ENCODE data around the gene MCTP2. TPM values are rescaled to one million over a fixed set of nuclear protein-coding genes. Genes with fewer than 3 reads are reported as not detected.
"Not testable (repeated sequence)": the region's sequence is repeated elsewhere in the genome, so short reads cannot be mapped to it uniquely, and the experiment has no call there.

MCTP2 gene
- total RNA-seq, 5 donors from 2014 or later (not counting 1 experiment from before 2014, with no cell fraction given), result 16.0 to 31.3 (median 22.4) TPM

DNA sequence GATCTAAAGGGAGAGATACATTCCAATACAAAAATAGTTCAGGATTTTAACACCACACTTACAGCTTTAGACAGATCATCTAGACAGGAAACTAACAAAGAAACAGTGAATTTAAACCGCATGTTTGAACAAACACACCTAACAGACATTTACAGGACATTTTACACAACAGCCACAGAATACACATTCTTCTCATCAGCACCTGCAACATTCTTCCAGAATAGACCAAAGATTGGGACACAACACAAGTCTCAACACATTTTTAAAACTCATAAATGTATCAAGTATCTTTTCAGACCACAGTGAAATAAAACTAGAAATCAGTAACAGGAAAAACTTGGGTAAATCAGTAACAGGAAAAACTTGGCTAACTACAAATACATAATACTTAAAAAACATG lies 256.3 kb downstream of the MCTP2 start:
- no peaks in the 10 kb centered on the region for H3K4me1 ChIP-seq (ENCODE audit: control insufficient read depth in 1 of 2, extremely low read depth in 1 of 2, insufficient read depth in 2 of 2, low read length in 2 of 2)
- no peaks in the 10 kb centered on the region for H3K36me3 ChIP-seq (ENCODE audit: control insufficient read depth in 2 of 2, extremely low read depth in 1 of 2, insufficient read depth in 1 of 2, low read length in 1 of 2)
- WGBS (ENCODE audit: insufficient coverage), result 90% methylated on average over 1 of the region's 1 CpG
- Mint-ChIP-seq H3K27me3 (no peaks in the 10 kb centered on the region), H3K36me3 (peaks cover 2% of the 10 kb centered on the region), H3K4me1 (no peaks in the 10 kb centered on the region), H3K4me3 (no peak overlapping the region), H3K9me3 (peaks cover 8 to 12% (median 9%) of the 10 kb centered on the region in 3 donors), H3K27ac (no peak overlapping the region)
- ChIA-PET CTCF (no interaction called here), POLR2A (no interaction called here)
- no peak overlapping the region for H3K27ac ChIP-seq (ENCODE audit: low read length)
- peaks cover 0 to 4% of the 10 kb centered on the region in 2 experiments for H3K27me3 ChIP-seq (replicated peaks in 1 of 2; ENCODE audit: control insufficient read depth in 2 of 2, extremely low read depth in 1 of 2, insufficient read depth in 2 of 2, low read length in 1 of 2)
- H3K9me3 ChIP-seq, result no peaks in the 10 kb centered on the region
- ATAC-seq (replicated peaks in 1 of 4) (no peak), DNase-seq (no peak)
- H3K4me3 ChIP-seq (ENCODE audit: control insufficient read depth in 1 of 2, extremely low read depth in 1 of 2, low read length in 1 of 2), result no peak overlapping the region

DNA sequence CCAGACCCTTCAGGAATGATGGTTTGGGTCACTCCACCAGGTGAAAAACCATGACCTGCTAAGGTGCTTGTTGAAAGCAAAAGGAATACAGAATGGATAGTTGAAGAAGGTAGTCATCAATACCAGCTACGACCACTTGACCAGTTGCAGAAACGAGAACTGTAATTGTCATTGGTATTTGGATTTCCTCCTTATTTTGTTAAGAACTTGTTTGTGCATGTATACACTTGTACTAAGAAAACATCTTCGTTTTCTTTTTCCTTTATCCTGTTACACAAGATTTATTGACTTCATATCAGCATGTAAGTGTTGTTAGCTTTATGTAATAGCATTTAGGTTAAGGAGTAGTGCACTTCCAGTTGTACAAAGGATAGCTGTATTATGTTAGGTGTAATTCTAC lies 261.8 kb downstream of the MCTP2 start:
- no peak overlapping the region for H3K27ac Mint-ChIP-seq
- H3K27ac ChIP-seq (ENCODE audit: low read length), result no peak overlapping the region
- POLR2A ChIA-PET, result no interaction called here
- WGBS (ENCODE audit: insufficient coverage), result no CpG with 5 or more reads among the region's 3 CpGs
- H3K4me3 ChIP-seq (ENCODE audit: control insufficient read depth in 1 of 2, extremely low read depth in 1 of 2, low read length in 1 of 2), result no peak overlapping the region
- H3K4me1 Mint-ChIP-seq, result no peaks in the 10 kb centered on the region
- H3K27me3 Mint-ChIP-seq, result peaks cover 0 to 3% of the 10 kb centered on the region in 2 donors
- H3K9me3 Mint-ChIP-seq, result peaks cover 4 to 6% (median 5%) of the 10 kb centered on the region in 3 donors
- DNase-seq (no peak), ATAC-seq (replicated peaks in 1 of 4) (no peak)
- no peaks in the 10 kb centered on the region for H3K36me3 Mint-ChIP-seq
- no peak overlapping the region for H3K4me3 Mint-ChIP-seq
- H3K36me3 ChIP-seq (ENCODE audit: control insufficient read depth in 2 of 2, extremely low read depth in 1 of 2, insufficient read depth in 1 of 2, low read length in 1 of 2), result no peaks in the 10 kb centered on the region
- H3K27me3 ChIP-seq (replicated peaks in 1 of 2; ENCODE audit: control insufficient read depth in 2 of 2, extremely low read depth in 1 of 2, insufficient read depth in 2 of 2, low read length in 1 of 2), result no peaks in the 10 kb centered on the region
- H3K9me3 ChIP-seq, result no peaks in the 10 kb centered on the region
- no peaks in the 10 kb centered on the region for H3K4me1 ChIP-seq (ENCODE audit: control insufficient read depth in 1 of 2, extremely low read depth in 1 of 2, insufficient read depth in 2 of 2, low read length in 2 of 2)
- CTCF ChIA-PET, result no interaction called here

DNA sequence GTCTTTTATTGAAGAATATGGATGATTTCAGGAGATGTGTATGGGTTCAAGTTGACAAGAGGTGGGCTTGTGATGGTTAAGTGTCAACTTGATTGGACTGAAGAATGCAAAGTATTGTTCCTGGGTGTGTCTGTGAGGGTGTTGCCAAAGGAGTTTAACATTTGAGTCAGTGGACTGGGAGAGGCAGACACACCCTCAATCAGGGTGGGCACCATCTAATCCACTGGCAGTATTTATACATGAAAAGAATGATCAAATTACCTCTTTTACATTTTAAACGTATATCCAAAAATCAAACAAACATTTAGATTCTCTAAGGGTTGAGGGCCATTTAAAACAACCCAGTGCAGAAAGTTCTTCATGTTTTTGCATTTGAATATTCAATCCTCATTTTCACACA lies 262.2 kb downstream of the MCTP2 start:
- H3K27me3 Mint-ChIP-seq; ATAC-seq (replicated peaks in 1 of 4); H3K27me3 ChIP-seq (replicated peaks in 1 of 2; ENCODE audit: control insufficient read depth in 2 of 2, extremely low read depth in 1 of 2, insufficient read depth in 2 of 2, low read length in 1 of 2); H3K36me3 Mint-ChIP-seq; H3K9me3 Mint-ChIP-seq; H3K36me3 ChIP-seq (ENCODE audit: control insufficient read depth in 2 of 2, extremely low read depth in 1 of 2, insufficient read depth in 1 of 2, low read length in 1 of 2); H3K4me1 ChIP-seq (ENCODE audit: control insufficient read depth in 1 of 2, extremely low read depth in 1 of 2, insufficient read depth in 2 of 2, low read length in 2 of 2); DNase-seq; H3K4me3 Mint-ChIP-seq; CTCF ChIA-PET; H3K4me1 Mint-ChIP-seq; POLR2A ChIA-PET; H3K27ac Mint-ChIP-seq; H3K4me3 ChIP-seq (ENCODE audit: control insufficient read depth in 1 of 2, extremely low read depth in 1 of 2, low read length in 1 of 2); H3K9me3 ChIP-seq; H3K27ac ChIP-seq (ENCODE audit: low read length): not testable (repeated sequence)
- no CpG with 5 or more reads among the region's 1 CpG for WGBS (ENCODE audit: insufficient coverage)

DNA sequence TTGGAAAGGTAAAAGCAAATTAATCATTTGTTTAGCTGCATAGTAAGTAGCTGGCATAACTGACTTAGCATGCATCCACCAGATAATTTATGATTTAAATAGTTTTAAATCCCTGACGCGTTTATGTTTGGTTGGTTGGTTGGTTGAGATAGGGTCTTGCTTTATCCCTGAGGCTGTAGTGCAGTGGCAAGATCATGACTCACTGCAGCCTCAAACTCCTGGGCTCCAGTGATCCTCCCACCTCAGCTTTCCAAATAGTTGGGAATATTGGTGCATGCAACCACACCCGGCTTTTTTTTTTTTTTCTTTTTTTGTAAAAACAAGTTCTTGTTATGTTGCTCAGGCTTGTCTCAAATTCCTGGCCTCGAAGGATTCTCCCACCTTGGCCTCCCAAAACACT lies 263.4 kb downstream of the MCTP2 start:
- H3K27ac Mint-ChIP-seq, result no peak overlapping the region
- ChIA-PET POLR2A (no interaction called here), CTCF (no interaction called here)
- Histone ChIP-seq H3K27me3 (replicated peaks in 1 of 2; ENCODE audit: control insufficient read depth in 2 of 2, extremely low read depth in 1 of 2, insufficient read depth in 2 of 2, low read length in 1 of 2) (no peaks in the 10 kb centered on the region), H3K4me1 (ENCODE audit: control insufficient read depth in 1 of 2, extremely low read depth in 1 of 2, insufficient read depth in 2 of 2, low read length in 2 of 2) (no peaks in the 10 kb centered on the region), H3K36me3 (ENCODE audit: control insufficient read depth in 2 of 2, extremely low read depth in 1 of 2, insufficient read depth in 1 of 2, low read length in 1 of 2) (no peaks in the 10 kb centered on the region), H3K4me3 (ENCODE audit: control insufficient read depth in 1 of 2, extremely low read depth in 1 of 2, low read length in 1 of 2) (no peak overlapping the region), H3K27ac (ENCODE audit: low read length) (no peak overlapping the region), H3K9me3 (no peaks in the 10 kb centered on the region)
- no peak overlapping the region for H3K4me3 Mint-ChIP-seq
- H3K4me1 Mint-ChIP-seq, result no peaks in the 10 kb centered on the region
- ATAC-seq (replicated peaks in 1 of 4), result no peak
- no peaks in the 10 kb centered on the region for H3K36me3 Mint-ChIP-seq
- 100% methylated on average over 1 of the region's 4 CpGs for WGBS (ENCODE audit: insufficient coverage)
- no peak for DNase-seq
- H3K27me3 Mint-ChIP-seq, result peaks cover 0 to 4% of the 10 kb centered on the region in 2 donors
- H3K9me3 Mint-ChIP-seq, result peaks cover 0 to under 1% (median 0%) of the 10 kb centered on the region in 3 donors

DNA sequence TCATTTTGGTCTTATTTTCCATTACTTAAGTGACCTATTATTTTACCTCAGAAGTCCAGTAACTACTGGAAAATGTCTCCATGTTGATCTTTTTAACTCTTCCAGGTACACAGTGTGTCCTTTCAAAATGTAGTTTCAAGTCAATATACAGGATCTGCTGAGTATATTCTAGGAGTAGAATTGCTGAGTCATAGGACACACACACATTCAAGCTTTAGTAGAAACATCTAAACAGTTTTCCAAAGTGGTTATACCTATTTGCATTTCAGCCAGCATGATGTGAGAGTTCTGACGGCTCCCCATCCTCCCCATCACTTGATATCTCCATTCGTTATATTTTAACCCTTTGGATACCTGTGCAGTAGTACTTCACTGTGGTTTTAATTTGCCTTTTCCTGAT lies 271.9 kb downstream of the MCTP2 start:
- peaks cover 6 to 9% of the 10 kb centered on the region in 2 donors for H3K27me3 Mint-ChIP-seq
- no CpG with 5 or more reads among the region's 2 CpGs for WGBS (ENCODE audit: insufficient coverage)
- Histone ChIP-seq H3K27ac (ENCODE audit: low read length) (no peak overlapping the region), H3K4me1 (ENCODE audit: control insufficient read depth in 1 of 2, extremely low read depth in 1 of 2, insufficient read depth in 2 of 2, low read length in 2 of 2) (no peaks in the 10 kb centered on the region), H3K36me3 (ENCODE audit: control insufficient read depth in 2 of 2, extremely low read depth in 1 of 2, insufficient read depth in 1 of 2, low read length in 1 of 2) (no peaks in the 10 kb centered on the region), H3K9me3 (no peaks in the 10 kb centered on the region), H3K27me3 (replicated peaks in 1 of 2; ENCODE audit: control insufficient read depth in 2 of 2, extremely low read depth in 1 of 2, insufficient read depth in 2 of 2, low read length in 1 of 2) (peaks cover 0 to 10% of the 10 kb centered on the region in 2 experiments), H3K4me3 (ENCODE audit: control insufficient read depth in 1 of 2, extremely low read depth in 1 of 2, low read length in 1 of 2) (no peak overlapping the region)
- ATAC-seq (replicated peaks in 1 of 4) (no peak), DNase-seq (no peak)
- ChIA-PET POLR2A (no interaction called here), CTCF (no interaction called here)
- H3K36me3 Mint-ChIP-seq, result no peaks in the 10 kb centered on the region
- no peaks in the 10 kb centered on the region for H3K4me1 Mint-ChIP-seq
- no peak overlapping the region for H3K27ac Mint-ChIP-seq
- no peak overlapping the region for H3K4me3 Mint-ChIP-seq
- peaks cover 11 to 29% (median 14%) of the 10 kb centered on the region in 3 donors for H3K9me3 Mint-ChIP-seq

DNA sequence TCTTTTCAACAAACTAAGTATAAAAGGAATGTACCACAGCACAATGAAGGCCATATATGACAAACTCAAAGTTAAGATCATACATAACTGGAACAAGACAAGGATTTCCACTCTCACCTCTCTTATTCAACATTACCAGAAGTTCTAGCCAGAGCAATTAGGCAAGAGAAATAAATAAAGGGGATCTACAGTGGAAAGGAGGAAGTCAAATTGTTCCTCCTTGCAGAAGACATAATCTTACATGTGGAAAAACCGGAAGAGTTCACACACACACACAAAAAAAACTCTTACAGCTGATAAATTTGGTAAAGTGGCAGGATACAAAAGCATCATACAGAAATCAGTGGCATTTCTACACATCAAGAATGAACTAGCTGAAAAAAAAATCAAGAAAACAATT lies 277.9 kb downstream of the MCTP2 start:
- Histone ChIP-seq H3K4me3 (ENCODE audit: control insufficient read depth in 1 of 2, extremely low read depth in 1 of 2, low read length in 1 of 2) (no peak overlapping the region), H3K27me3 (replicated peaks in 1 of 2; ENCODE audit: control insufficient read depth in 2 of 2, extremely low read depth in 1 of 2, insufficient read depth in 2 of 2, low read length in 1 of 2) (peaks cover 0 to 10% of the 10 kb centered on the region in 2 experiments), H3K27ac (ENCODE audit: low read length) (no peak overlapping the region), H3K36me3 (ENCODE audit: control insufficient read depth in 2 of 2, extremely low read depth in 1 of 2, insufficient read depth in 1 of 2, low read length in 1 of 2) (no peaks in the 10 kb centered on the region), H3K4me1 (ENCODE audit: control insufficient read depth in 1 of 2, extremely low read depth in 1 of 2, insufficient read depth in 2 of 2, low read length in 2 of 2) (no peaks in the 10 kb centered on the region), H3K9me3 (no peaks in the 10 kb centered on the region)
- H3K9me3 Mint-ChIP-seq, result peaks cover 15 to 32% (median 17%) of the 10 kb centered on the region in 3 donors
- no peak for DNase-seq
- CTCF ChIA-PET, result no interaction called here
- H3K27me3 Mint-ChIP-seq, result peaks cover 4 to 5% of the 10 kb centered on the region in 2 donors
- WGBS (ENCODE audit: insufficient coverage), result no CpG with 5 or more reads among the region's 1 CpG
- no peak for ATAC-seq (replicated peaks in 1 of 4)
- POLR2A ChIA-PET, result no interaction called here
- H3K4me3 Mint-ChIP-seq, result no peak overlapping the region
- no peak overlapping the region for H3K27ac Mint-ChIP-seq
- H3K4me1 Mint-ChIP-seq, result no peaks in the 10 kb centered on the region
- H3K36me3 Mint-ChIP-seq, result no peaks in the 10 kb centered on the region

DNA sequence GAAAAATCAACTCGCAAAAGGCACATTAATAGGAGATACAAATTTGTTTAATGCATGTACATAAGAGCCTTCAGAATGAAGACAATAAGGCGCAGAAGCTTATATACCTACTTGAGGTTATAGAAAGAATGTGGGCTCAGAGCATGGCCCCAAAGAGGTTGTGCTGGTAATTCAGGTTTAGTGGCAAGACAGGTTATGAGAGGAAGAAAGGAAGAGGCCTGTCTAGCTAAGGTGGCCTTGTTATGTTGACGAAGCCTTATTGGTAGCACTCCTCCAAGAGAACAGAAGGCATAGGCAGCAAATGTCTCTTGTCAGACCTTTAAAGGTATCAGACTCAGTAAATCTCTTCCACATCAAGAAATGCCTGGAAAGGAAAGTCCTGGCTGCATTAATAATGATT lies 290.8 kb downstream of the MCTP2 start:
- ATAC-seq (replicated peaks in 1 of 4), result no peak
- POLR2A ChIA-PET, result no interaction called here
- no peak for DNase-seq
- Histone ChIP-seq H3K9me3 (no peaks in the 10 kb centered on the region), H3K27me3 (replicated peaks in 1 of 2; ENCODE audit: control insufficient read depth in 2 of 2, extremely low read depth in 1 of 2, insufficient read depth in 2 of 2, low read length in 1 of 2) (no peaks in the 10 kb centered on the region), H3K27ac (ENCODE audit: low read length) (no peak overlapping the region), H3K4me1 (ENCODE audit: control insufficient read depth in 1 of 2, extremely low read depth in 1 of 2, insufficient read depth in 2 of 2, low read length in 2 of 2) (no peaks in the 10 kb centered on the region), H3K36me3 (ENCODE audit: control insufficient read depth in 2 of 2, extremely low read depth in 1 of 2, insufficient read depth in 1 of 2, low read length in 1 of 2) (no peaks in the 10 kb centered on the region), H3K4me3 (ENCODE audit: control insufficient read depth in 1 of 2, extremely low read depth in 1 of 2, low read length in 1 of 2) (no peak overlapping the region)
- CTCF ChIA-PET, result no interaction called here
- no peaks in the 10 kb centered on the region for H3K9me3 Mint-ChIP-seq
- no peak overlapping the region for H3K27ac Mint-ChIP-seq
- no peaks in the 10 kb centered on the region for H3K36me3 Mint-ChIP-seq
- 89% methylated on average over 2 of the region's 3 CpGs for WGBS (ENCODE audit: insufficient coverage)
- peaks cover 0 to 4% of the 10 kb centered on the region in 2 donors for H3K27me3 Mint-ChIP-seq
- no peaks in the 10 kb centered on the region for H3K4me1 Mint-ChIP-seq
- no peak overlapping the region for H3K4me3 Mint-ChIP-seq
